ENCODE measurements around the gene TNNI2. TPM values are rescaled to one million over a fixed set of nuclear protein-coding genes. Genes with fewer than 3 reads are reported as not detected.

TNNI2 gene
- total RNA-seq, 1 experiment from 2014 or later: not detected

DNA sequence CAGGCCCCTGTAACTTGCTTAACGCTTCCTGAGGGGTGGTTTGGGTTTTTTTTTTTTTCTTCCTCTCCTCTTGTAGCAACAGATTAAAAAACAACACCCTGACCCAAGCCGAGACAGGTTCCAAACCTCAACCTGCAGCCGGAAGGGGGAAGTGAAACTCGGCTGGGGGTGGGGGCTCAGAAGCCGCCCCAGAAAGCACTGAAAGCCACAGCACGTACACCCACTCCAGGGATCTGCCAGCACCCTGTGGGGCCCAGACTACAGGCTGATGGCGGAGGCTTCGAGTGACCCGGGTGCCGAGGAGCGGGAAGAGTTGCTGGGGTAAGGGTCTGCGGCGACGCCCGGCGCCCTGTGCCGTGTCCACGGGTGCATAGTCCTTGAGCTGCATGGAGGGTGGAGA is 14.1 kb downstream of the TNNI2 start, which contains the start of gene LSP1:
Gene LSP1 (plus strand): TSS at position 208 of the 400 bp plus-strand sequence. CDS start 61 bp downstream, at position 269.
- no peak within 1 kb of the TSS for H3K56ac ChIP-seq (ENCODE audit: insufficient read length, low read depth, low read length)
- no peak within 1 kb of the TSS; a peak in 2 of 7 replicates for H3K27ac Mint-ChIP-seq
- H3K4me2 ChIP-seq (ENCODE audit: insufficient read depth, insufficient read length, low read length): no peak within 1 kb of the TSS
- no peaks in the 10 kb centered on the region for H3K9me3 ChIP-seq (ENCODE audit: control insufficient read depth, low read depth, low read length)
- H2BK120ac ChIP-seq (ENCODE audit: low read depth, low read length, poor library complexity, severe bottlenecking): no peak within 1 kb of the TSS
- H2BK5ac ChIP-seq (ENCODE audit: insufficient read length, low read length): no peak within 1 kb of the TSS
- TF ChIP-seq, protein P1, sequence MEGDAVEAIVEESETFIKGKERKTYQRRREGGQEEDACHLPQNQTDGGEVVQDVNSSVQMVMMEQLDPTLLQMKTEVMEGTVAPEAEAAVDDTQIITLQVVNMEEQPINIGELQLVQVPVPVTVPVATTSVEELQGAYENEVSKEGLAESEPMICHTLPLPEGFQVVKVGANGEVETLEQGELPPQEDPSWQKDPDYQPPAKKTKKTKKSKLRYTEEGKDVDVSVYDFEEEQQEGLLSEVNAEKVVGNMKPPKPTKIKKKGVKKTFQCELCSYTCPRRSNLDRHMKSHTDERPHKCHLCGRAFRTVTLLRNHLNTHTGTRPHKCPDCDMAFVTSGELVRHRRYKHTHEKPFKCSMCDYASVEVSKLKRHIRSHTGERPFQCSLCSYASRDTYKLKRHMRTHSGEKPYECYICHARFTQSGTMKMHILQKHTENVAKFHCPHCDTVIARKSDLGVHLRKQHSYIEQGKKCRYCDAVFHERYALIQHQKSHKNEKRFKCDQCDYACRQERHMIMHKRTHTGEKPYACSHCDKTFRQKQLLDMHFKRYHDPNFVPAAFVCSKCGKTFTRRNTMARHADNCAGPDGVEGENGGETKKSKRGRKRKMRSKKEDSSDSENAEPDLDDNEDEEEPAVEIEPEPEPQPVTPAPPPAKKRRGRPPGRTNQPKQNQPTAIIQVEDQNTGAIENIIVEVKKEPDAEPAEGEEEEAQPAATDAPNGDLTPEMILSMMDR (conservative IDR thresholded peaks at IDR 0.05): no peak
- no peak within 1 kb of the TSS for H3K9ac ChIP-seq (ENCODE audit: extremely low read depth, insufficient read length, low read length)
- H3K14ac ChIP-seq (ENCODE audit: insufficient read depth, low read length): no peak within 1 kb of the TSS; the same call in 1 of the 2 replicates
- DNase-seq: no peak
- no peaks in the 10 kb centered on the region for H3K27me3 ChIP-seq (ENCODE audit: insufficient read depth, low read length)
- no peak within 1 kb of the TSS for H2BK12ac ChIP-seq (ENCODE audit: insufficient read length, low read depth, low read length)
- no peak within 1 kb of the TSS for H2BK20ac ChIP-seq (ENCODE audit: low read depth, low read length, poor library complexity, severe bottlenecking)
- H3T11ph ChIP-seq (ENCODE audit: low read length): no peak within 1 kb of the TSS
- H3K79me2 ChIP-seq (ENCODE audit: insufficient read depth, low read length): no peaks in the 10 kb centered on the region
- no peak within 1 kb of the TSS for H3K4me3 Mint-ChIP-seq
- H3K18ac ChIP-seq (ENCODE audit: insufficient read length, low read depth, low read length): no peak within 1 kb of the TSS
- H3K27ac ChIP-seq (ENCODE audit: insufficient read length, low read depth, low read length): no peak within 1 kb of the TSS
- WGBS (ENCODE audit: extremely low coverage, insufficient read length, low lambda C conversion rate): no CpG with 5 or more reads among the region's 18 CpGs
- no peak within 1 kb of the TSS for H4K91ac ChIP-seq (ENCODE audit: insufficient read length, low read depth, low read length)
- H3K23ac ChIP-seq (ENCODE audit: insufficient read length, low read depth, low read length): no peak within 1 kb of the TSS
- peaks cover 10% of the 10 kb centered on the region for H3K27me3 Mint-ChIP-seq (ENCODE audit: low read depth)
- H2AK5ac ChIP-seq (ENCODE audit: insufficient read length, low read length): no peak within 1 kb of the TSS
- no peaks in the 10 kb centered on the region for H3K79me1 ChIP-seq (ENCODE audit: insufficient read depth, low read depth, low read length, poor library complexity, severe bottlenecking)
- H3K36me3 Mint-ChIP-seq (ENCODE audit: insufficient read depth in 1 of 3, low read depth in 3 of 3): no peaks in the 10 kb centered on the region
- H3K4me1 ChIP-seq (ENCODE audit: insufficient read depth, low read length): no peaks in the 10 kb centered on the region
- no peak within 1 kb of the TSS for H2BK15ac ChIP-seq (ENCODE audit: low read depth, low read length)
- H3K9me3 Mint-ChIP-seq: no peaks in the 10 kb centered on the region
- H4K8ac ChIP-seq (replicated peaks; ENCODE audit: insufficient read length, low read depth, low read length): no peak within 1 kb of the TSS
- no peak within 1 kb of the TSS for H3K4ac ChIP-seq (ENCODE audit: low read depth, low read length)
- H4K5ac ChIP-seq (ENCODE audit: insufficient read length, low read depth, low read length): no peak within 1 kb of the TSS
- H4K20me1 ChIP-seq (ENCODE audit: control insufficient read depth, insufficient read depth, insufficient read length): no peaks in the 10 kb centered on the region
- H2AFZ ChIP-seq (ENCODE audit: low read length): no peak within 1 kb of the TSS
- peaks cover 2 to 3% of the 10 kb centered on the region in 2 experiments; a peak in 2 of 4 replicates for H3K4me1 Mint-ChIP-seq
- H3K23me2 ChIP-seq (ENCODE audit: insufficient read length, low read depth, low read length, poor library complexity, severe bottlenecking): no peaks in the 10 kb centered on the region

Measured in H9 (cell line).